ENCODE measurements around the gene RAB5IF.

The RAB5IF gene

GRCh38 chr20:36624944-36625324 is 19.4 kb downstream of the RAB5IF start:
- Histone ChIP-seq H3K23ac (ENCODE audit: low read length in 2 of 2) (no peak overlapping the region), H2BK120ac (ENCODE audit: low read depth, low read length) (no peak overlapping the region), H3K9ac (ENCODE audit: low read length) (no peak overlapping the region), H2BK12ac (ENCODE audit: low read length in 2 of 2) (no peak overlapping the region), H3K4me1 (ENCODE audit: control insufficient read depth, insufficient read depth, low read depth, low read length) (peaks cover 6% of the 10 kb centered on the region), H3K27me3 (ENCODE audit: control insufficient read depth in 1 of 2, insufficient read depth in 1 of 2, low read length in 2 of 2) (no peaks in the 10 kb centered on the region), H2BK15ac (ENCODE audit: low read depth, poor library complexity, severe bottlenecking) (no peak overlapping the region), H2AK5ac (ENCODE audit: low read length, severe bottlenecking) (no peak overlapping the region), H3K9me3 (ENCODE audit: control insufficient read depth, low read length) (no peaks in the 10 kb centered on the region), H4K91ac (ENCODE audit: low read length) (no peak overlapping the region), H3K4ac (ENCODE audit: low read depth in 1 of 2, low read length in 2 of 2) (no peak overlapping the region), H2BK5ac (ENCODE audit: low read depth, low read length, poor library complexity, severe bottlenecking) (no peak overlapping the region), H3K18ac (ENCODE audit: low read depth in 1 of 2, low read length in 2 of 2) (no peak overlapping the region), H3K4me2 (ENCODE audit: low read length, poor library complexity, severe bottlenecking) (no peak overlapping the region), H3K36me3 (ENCODE audit: control insufficient read depth in 1 of 2, insufficient read depth in 2 of 2, low read depth in 1 of 2, low read length in 2 of 2) (no peaks in the 10 kb centered on the region), H3K79me1 (replicated peaks; ENCODE audit: low read length, poor library complexity, severe bottlenecking) (no peaks in the 10 kb centered on the region), H2AFZ (ENCODE audit: low read depth, low read length) (no peak overlapping the region), H4K8ac (ENCODE audit: low read length) (no peak overlapping the region), H3K14ac (ENCODE audit: low read length in 2 of 2) (no peak overlapping the region), H3K4me3 (ENCODE audit: insufficient read depth in 1 of 2, low read depth in 1 of 2, low read length in 2 of 2) (no peak overlapping the region), H3K27ac (ENCODE audit: low read length, poor library complexity, severe bottlenecking) (no peak overlapping the region)
- 67% methylated on average over 1 of the region's 2 CpGs for WGBS
- no peak for DNase-seq

GRCh38 chr20:36628076-36628475 is 22.5 kb downstream of the RAB5IF start:
- Histone ChIP-seq H3K36me3 (ENCODE audit: control insufficient read depth in 1 of 2, insufficient read depth in 2 of 2, low read depth in 1 of 2, low read length in 2 of 2) (no peaks in the 10 kb centered on the region), H2BK120ac (ENCODE audit: low read depth, low read length) (no peak overlapping the region), H3K79me1 (replicated peaks; ENCODE audit: low read length, poor library complexity, severe bottlenecking) (no peaks in the 10 kb centered on the region), H2AFZ (ENCODE audit: low read depth, low read length) (no peak overlapping the region), H3K4me1 (ENCODE audit: control insufficient read depth, insufficient read depth, low read depth, low read length) (peaks cover 9% of the 10 kb centered on the region), H3K4me3 (ENCODE audit: insufficient read depth in 1 of 2, low read depth in 1 of 2, low read length in 2 of 2) (no peak overlapping the region), H3K23ac (ENCODE audit: low read length in 2 of 2) (no peak overlapping the region), H2AK5ac (ENCODE audit: low read length, severe bottlenecking) (no peak overlapping the region), H3K14ac (ENCODE audit: low read length in 2 of 2) (no peak overlapping the region), H2BK15ac (ENCODE audit: low read depth, poor library complexity, severe bottlenecking) (no peak overlapping the region), H2BK12ac (ENCODE audit: low read length in 2 of 2) (no peak overlapping the region), H3K27me3 (ENCODE audit: control insufficient read depth in 1 of 2, insufficient read depth in 1 of 2, low read length in 2 of 2) (no peaks in the 10 kb centered on the region), H4K91ac (ENCODE audit: low read length) (no peak overlapping the region), H3K9me3 (ENCODE audit: control insufficient read depth, low read length) (no peaks in the 10 kb centered on the region), H3K9ac (ENCODE audit: low read length) (no peak overlapping the region), H3K4ac (ENCODE audit: low read depth in 1 of 2, low read length in 2 of 2) (no peak overlapping the region), H2BK5ac (ENCODE audit: low read depth, low read length, poor library complexity, severe bottlenecking) (no peak overlapping the region), H4K8ac (ENCODE audit: low read length) (no peak overlapping the region), H3K4me2 (ENCODE audit: low read length, poor library complexity, severe bottlenecking) (no peak overlapping the region), H3K27ac (ENCODE audit: low read length, poor library complexity, severe bottlenecking) (no peak overlapping the region), H3K18ac (ENCODE audit: low read depth in 1 of 2, low read length in 2 of 2) (no peak overlapping the region)
- DNase-seq = peak; percentile 9
- 90% methylated on average over 7 of the region's 7 CpGs for WGBS

GRCh38 chr20:36629719-36630681 is 24.4 kb downstream of the RAB5IF start:
- H3K27ac ChIP-seq (ENCODE audit: low read length, poor library complexity, severe bottlenecking) = no peak overlapping the region
- peak; percentile 18 for DNase-seq
- peak overlapping the region; percentile 45 to 55 for H3K18ac ChIP-seq (ENCODE audit: low read depth in 1 of 2, low read length in 2 of 2)
- H3K4me3 ChIP-seq (ENCODE audit: insufficient read depth in 1 of 2, low read depth in 1 of 2, low read length in 2 of 2) = no peak overlapping the region
- peak overlapping the region; percentile 3 for H3K4me2 ChIP-seq (ENCODE audit: low read length, poor library complexity, severe bottlenecking)
- peaks cover 0 to 5% of the 10 kb centered on the region in 2 experiments for H3K27me3 ChIP-seq (ENCODE audit: control insufficient read depth in 1 of 2, insufficient read depth in 1 of 2, low read length in 2 of 2)
- H2BK12ac ChIP-seq (ENCODE audit: low read length in 2 of 2) = peak overlapping the region in 1 of 2 experiments; percentile 45
- peak overlapping the region in 1 of 2 experiments; percentile 9 for H3K4ac ChIP-seq (ENCODE audit: low read depth in 1 of 2, low read length in 2 of 2)
- no peak overlapping the region for H2AK5ac ChIP-seq (ENCODE audit: low read length, severe bottlenecking)
- H3K79me1 ChIP-seq (replicated peaks; ENCODE audit: low read length, poor library complexity, severe bottlenecking) = no peaks in the 10 kb centered on the region
- H3K9me3 ChIP-seq (ENCODE audit: control insufficient read depth, low read length) = no peaks in the 10 kb centered on the region
- no peak overlapping the region for H2BK120ac ChIP-seq (ENCODE audit: low read depth, low read length)
- peak overlapping the region; percentile 81 for H4K91ac ChIP-seq (ENCODE audit: low read length)
- 82% methylated on average over 12 of the region's 15 CpGs for WGBS
- H2BK15ac ChIP-seq (ENCODE audit: low read depth, poor library complexity, severe bottlenecking) = peak overlapping the region; percentile 62
- H4K8ac ChIP-seq (ENCODE audit: low read length) = peak overlapping the region; percentile 91
- no peak overlapping the region for H3K23ac ChIP-seq (ENCODE audit: low read length in 2 of 2)
- H3K4me1 ChIP-seq (ENCODE audit: control insufficient read depth, insufficient read depth, low read depth, low read length) = peaks cover 9% of the 10 kb centered on the region
- no peaks in the 10 kb centered on the region for H3K36me3 ChIP-seq (ENCODE audit: control insufficient read depth in 1 of 2, insufficient read depth in 2 of 2, low read depth in 1 of 2, low read length in 2 of 2)
- H2BK5ac ChIP-seq (ENCODE audit: low read depth, low read length, poor library complexity, severe bottlenecking) = no peak overlapping the region
- H3K14ac ChIP-seq (ENCODE audit: low read length in 2 of 2) = no peak overlapping the region
- H2AFZ ChIP-seq (ENCODE audit: low read depth, low read length) = peak overlapping the region; percentile 66
- no peak overlapping the region for H3K9ac ChIP-seq (ENCODE audit: low read length)

- Histone ChIP-seq H2BK15ac (ENCODE audit: low read depth, poor library complexity, severe bottlenecking) (no peak overlapping the region), H3K27me3 (ENCODE audit: control insufficient read depth in 1 of 2, insufficient read depth in 1 of 2, low read length in 2 of 2) (peaks cover 0 to 9% of the 10 kb centered on the region in 2 experiments), H3K23ac (ENCODE audit: low read length in 2 of 2) (no peak overlapping the region), H3K4ac (ENCODE audit: low read depth in 1 of 2, low read length in 2 of 2) (no peak overlapping the region), H2BK12ac (ENCODE audit: low read length in 2 of 2) (no peak overlapping the region), H3K4me3 (ENCODE audit: insufficient read depth in 1 of 2, low read depth in 1 of 2, low read length in 2 of 2) (no peak overlapping the region), H2AFZ (ENCODE audit: low read depth, low read length) (no peak overlapping the region), H2BK5ac (ENCODE audit: low read depth, low read length, poor library complexity, severe bottlenecking) (no peak overlapping the region), H3K4me2 (ENCODE audit: low read length, poor library complexity, severe bottlenecking) (no peak overlapping the region), H3K36me3 (ENCODE audit: control insufficient read depth in 1 of 2, insufficient read depth in 2 of 2, low read depth in 1 of 2, low read length in 2 of 2) (no peaks in the 10 kb centered on the region), H3K27ac (ENCODE audit: low read length, poor library complexity, severe bottlenecking) (no peak overlapping the region), H3K9ac (ENCODE audit: low read length) (no peak overlapping the region), H4K91ac (ENCODE audit: low read length) (no peak overlapping the region), H2AK5ac (ENCODE audit: low read length, severe bottlenecking) (no peak overlapping the region), H4K8ac (ENCODE audit: low read length) (no peak overlapping the region), H2BK120ac (ENCODE audit: low read depth, low read length) (no peak overlapping the region), H3K79me1 (replicated peaks; ENCODE audit: low read length, poor library complexity, severe bottlenecking) (no peaks in the 10 kb centered on the region), H3K9me3 (ENCODE audit: control insufficient read depth, low read length) (no peaks in the 10 kb centered on the region), H3K4me1 (ENCODE audit: control insufficient read depth, insufficient read depth, low read depth, low read length) (peaks cover 9% of the 10 kb centered on the region), H3K14ac (ENCODE audit: low read length in 2 of 2) (no peak overlapping the region), H3K18ac (ENCODE audit: low read depth in 1 of 2, low read length in 2 of 2) (no peak overlapping the region)
- peak; percentile 16 for DNase-seq
- 95% methylated on average over 6 of the region's 6 CpGs for WGBS
These were observed 26.1 kb downstream of the RAB5IF start for GRCh38 chr20:36631646-36632045.

Measured in mesenchymal stem cell (in vitro differentiated cells and primary cell).